GM21515 (cell line): ENCODE data around the gene PRMT5.
"Not testable (repeated sequence)": the region's sequence is repeated elsewhere in the genome, so short reads cannot be mapped to it uniquely, and the experiment has no call there.

ENCODE experiments used
- ATAC-seq: cut with Tn5 transposase; IDR thresholded peaks from one replicate; pipeline ENCODE4 v1.9.1; 2021; ENCODE audit not compliant: unreplicated experiment

PRMT5 gene

DNA sequence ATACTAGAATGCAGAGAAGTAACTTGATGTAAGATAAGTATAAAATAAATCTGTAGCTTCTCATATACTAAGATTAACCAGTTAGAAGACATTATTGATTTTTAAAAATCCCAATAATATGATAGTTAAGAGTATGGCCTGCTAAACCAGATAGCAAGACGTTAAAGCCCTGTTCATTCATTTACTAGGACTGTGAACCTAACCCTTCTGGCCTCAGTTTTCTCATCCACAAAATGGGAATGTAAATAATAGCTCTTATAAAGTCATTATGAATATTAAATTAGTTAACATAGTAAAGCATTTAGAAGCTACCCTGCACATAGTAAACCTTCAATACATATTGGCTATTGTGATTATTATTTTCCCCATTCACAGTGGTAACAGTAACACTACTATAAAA is 6.0 kb upstream of the PRMT5 start:
- no peak for ATAC-seq

GRCh38 chr14:22932146-22932545 is 3.0 kb upstream of the PRMT5 start:
- no peak for ATAC-seq

DNA sequence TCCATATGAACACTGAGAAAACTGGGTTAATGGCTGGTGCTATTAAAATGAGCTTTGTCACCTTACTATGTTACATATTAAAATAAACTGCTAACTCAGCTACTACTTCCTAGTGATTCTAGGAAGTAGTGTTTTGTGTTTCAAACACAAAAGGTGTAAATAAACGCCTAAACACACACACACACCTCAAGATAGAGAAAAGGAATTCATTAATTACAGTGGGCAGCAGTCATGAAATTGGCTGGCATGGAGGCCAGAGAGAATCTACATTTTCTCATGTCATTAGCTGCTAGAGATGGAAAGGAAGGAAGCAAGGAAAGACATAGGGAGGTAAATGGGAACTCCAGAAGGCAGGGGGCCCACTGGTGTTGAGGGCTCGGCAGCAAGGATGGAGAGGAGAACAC is 787 bp upstream of the PRMT5 start:
- ATAC-seq, result no peak

DNA sequence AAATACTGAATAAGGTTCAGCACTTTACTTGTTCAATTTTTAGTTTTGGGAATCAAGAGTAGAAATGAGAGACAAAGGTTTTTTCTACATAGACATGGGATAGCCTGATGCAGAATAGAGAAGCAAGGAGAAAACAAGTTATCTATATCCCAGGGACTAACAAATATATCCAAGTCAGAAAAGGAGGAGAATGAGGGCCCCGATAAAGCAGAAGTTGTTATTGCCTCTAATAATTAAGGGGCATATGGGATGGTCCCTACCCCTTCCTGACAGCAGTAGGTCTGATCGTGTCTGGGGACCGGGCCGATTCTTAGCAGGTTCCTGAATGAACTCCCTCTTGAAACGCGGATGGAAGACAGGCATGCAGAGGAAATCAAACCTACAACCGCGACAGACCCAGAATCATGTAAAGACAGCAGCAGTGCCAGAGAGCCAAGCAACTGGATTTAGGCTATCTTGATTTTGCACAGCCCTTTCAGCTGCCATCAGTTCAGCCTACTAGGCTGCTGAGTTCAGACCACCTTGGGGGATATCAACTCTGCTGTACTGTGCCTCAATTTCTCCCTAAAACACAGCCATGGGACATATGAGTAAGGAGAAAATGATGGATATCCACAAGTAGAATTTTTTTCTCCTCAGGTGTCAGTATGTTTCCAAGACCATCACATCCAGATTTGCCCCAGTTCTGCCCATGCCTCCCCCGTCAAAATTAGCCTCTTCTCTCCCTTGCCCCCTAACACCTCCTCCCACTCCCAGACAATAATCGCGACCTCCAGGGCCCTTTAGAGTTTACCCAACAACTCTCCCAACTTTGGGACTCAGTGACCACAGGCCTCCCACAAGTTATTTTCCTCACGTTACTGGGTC is 706 bp downstream of the PRMT5 start:
- ATAC-seq, result no peak

DNA sequence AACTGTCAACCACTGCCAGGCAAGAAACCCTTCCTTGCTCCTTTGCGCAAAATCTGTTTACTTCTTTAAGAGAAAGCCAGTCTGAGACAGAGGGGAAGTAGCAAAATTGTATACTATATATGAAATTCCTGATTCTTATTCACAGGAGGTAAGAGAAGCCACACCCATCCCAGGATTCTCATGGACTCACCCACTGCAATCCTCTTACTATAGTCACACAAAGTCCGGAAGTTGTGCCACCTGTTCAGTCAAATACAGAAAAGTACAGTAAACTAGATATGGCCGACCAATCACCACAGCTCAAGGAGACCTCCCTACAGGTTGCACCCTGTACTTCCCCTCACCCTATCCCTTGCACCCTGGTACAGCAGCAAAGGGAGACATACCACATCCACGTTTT is 2.9 kb downstream of the PRMT5 start:
- no peak for ATAC-seq

GRCh38 chr14:22925513-22925912 is 3.7 kb downstream of the PRMT5 start:
- ATAC-seq, result no peak

- no peak for ATAC-seq
These were observed 5.4 kb downstream of the PRMT5 start for GRCh38 chr14:22923746-22924145.

GRCh38 chr14:22922294-22922693 is 6.9 kb downstream of the PRMT5 start:
- no peak for ATAC-seq

DNA sequence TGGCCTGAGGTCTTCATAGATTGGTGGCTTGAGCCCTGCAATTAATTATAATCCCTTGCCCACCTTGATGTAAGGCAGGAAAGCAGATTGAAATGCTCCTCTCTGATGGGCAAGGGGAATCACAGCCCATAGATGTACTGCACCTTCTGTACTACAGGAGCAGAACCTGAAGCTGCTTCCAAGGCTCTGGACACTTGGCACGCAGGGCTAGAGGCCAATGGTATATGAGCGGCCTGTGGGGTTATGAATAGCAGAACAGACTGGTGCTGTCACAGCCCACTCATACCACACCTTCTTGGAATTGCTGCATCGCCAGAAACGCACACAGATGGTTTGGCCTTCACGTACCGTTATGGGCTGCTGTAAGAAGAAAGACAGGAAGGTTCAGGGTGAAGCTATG is 8.5 kb downstream of the PRMT5 start:
- no peak for ATAC-seq

- peak; percentile 19 for ATAC-seq
These were observed 9.6 kb downstream of the PRMT5 start for GRCh38 chr14:22919601-22919921.

- peak; percentile 84 for ATAC-seq
These were observed 10.2 kb downstream of the PRMT5 start, which contains the start of gene RBM23 for GRCh38 chr14:22918804-22919600. Gene RBM23, minus strand, starts transcription at chr14:22919149.

GRCh38 chr14:22915886-22916521 is 13.2 kb downstream of the PRMT5 start:
- ATAC-seq, result no peak

GRCh38 chr14:22914836-22915235 is 14.3 kb downstream of the PRMT5 start:
- ATAC-seq, result not testable (repeated sequence)

DNA sequence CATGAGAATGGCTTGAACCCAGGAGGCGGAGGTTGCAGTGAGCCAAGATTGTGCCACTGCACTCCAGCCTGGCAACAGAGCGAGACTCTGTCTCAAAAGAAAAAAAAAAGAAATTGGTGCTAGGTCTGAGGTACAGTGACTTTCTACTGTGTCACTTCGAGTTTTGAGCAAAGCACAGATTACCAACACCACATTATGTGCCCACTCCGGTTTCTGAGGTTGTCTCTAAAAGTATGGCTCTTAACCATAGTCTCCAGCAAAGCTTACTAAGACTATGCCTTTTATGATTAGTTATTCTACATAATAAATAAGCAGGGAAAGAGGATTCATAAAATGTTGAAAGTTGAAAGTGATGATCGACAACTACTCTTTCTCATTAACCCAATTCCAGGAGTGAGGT is 18.3 kb downstream of the PRMT5 start:
- ATAC-seq, result no peak

DNA sequence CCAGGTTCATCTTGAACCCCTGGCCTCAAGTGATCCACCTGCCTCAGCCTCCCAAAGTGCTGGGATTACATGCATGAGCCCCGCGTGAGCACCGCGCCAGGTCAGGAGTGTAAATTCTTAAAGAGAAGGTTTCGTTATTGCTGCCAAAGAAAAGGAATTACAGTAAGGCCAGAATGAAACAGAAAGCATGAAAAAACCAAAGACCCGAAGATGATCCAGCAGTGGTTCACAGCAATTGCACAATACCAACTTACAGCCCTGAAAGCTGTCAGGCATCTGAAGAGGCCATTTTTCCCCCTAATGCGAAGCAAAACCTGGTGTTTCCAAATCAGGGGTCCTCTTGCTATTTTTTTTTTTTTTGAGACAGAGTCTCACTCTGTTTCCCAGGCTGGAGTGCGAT is 20.6 kb downstream of the PRMT5 start:
- ATAC-seq, result no peak

DNA sequence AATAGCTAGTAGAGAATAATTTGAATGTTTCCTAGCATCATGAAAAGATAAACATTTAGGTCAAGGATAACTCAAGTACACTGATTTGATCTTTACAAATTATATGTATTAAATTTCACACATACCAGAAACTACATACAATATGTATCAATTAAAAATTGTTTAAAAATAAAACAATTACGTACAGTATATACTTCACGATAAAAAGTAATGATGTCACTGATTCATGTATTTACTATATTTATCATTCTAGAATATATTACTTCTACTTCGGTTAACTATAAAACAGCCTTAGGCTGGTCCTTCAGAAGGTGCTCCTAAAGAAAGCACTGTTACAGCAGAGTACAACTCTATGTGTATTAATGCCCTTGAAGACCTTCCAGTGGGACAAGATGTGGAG is 21.7 kb downstream of the PRMT5 start:
- ATAC-seq, result no peak

DNA sequence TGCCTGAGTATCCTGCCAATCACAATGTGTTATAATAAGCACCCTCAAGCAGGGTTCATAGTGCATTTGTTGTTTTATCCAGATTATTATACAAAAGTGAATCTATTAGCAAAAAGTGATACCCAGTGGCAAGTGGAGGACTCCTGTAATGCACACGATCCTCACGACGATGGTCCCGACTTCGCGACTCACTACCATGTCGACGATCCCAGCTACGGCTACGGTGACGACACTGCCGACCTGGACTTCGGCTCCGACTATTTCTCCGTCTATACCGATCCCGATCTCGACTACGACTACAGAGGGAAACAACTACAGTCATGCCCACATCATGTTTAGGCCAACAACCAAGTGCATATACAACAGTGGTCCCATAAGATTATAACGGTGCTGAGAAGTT is 23.1 kb downstream of the PRMT5 start:
- no peak for ATAC-seq

GRCh38 chr14:22905627-22906026 is 23.5 kb downstream of the PRMT5 start:
- no peak for ATAC-seq

DNA sequence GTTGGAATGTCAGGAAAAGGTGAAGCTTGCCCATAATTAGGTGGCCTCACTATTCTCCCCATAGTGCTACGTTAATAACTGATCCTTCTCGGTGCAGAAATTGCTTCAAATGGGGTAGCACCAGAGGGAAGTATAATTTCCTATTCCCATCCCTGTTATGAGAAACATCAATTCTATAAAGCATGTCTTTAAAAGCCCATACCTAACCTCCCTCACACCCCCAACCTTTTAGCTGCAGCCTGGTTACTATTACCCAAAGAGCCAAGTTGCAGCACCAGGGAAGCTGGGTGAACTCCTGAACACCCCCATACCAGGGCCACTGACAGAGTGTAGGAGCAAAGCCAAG is 25.5 kb downstream of the PRMT5 start:
- ATAC-seq, result no peak

- ATAC-seq, result no peak
These were observed 27.4 kb downstream of the PRMT5 start for GRCh38 chr14:22901799-22902198.

DNA sequence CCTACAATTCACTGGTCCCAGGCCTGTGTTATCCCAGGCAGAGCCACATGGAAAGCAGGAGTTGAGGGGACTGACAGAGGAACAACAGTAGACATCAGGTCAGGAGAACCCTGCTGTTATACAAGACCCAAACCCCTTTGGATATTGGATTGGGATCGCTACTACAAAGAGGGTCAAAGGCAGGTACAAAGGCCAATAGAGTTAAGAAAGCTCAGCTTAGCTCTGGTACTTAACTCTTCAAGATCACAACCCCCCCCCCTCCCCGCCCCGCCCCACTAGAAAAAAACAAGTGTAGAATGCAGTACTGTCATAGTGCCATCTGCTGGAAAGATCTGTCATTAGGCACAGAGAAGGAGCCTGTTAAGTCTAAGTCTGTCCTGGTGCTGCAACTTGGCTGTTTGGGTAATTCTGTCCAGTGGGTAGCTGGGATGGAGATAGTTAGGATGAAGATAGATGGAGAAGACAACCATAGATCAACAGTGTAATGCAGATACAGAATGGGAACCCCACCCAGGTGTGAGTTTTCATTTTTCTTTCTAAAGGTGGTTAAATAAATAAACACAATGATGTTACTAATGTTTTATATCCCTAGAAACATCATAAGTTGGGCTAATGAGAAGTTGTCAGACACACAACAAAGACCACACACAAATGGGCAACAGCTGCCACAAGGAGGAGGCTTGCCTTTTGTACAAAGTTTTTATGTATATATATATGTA is 28.9 kb downstream of the PRMT5 start:
- ATAC-seq, result no peak
